ENCODE measurements around the gene DICER1.

The DICER1 gene

GRCh38 chr14:95134304-95134933, 22.9 kb downstream of the DICER1 start:
- Histone ChIP-seq H3K4me3 (no peak overlapping the region), H3K27ac (peak overlapping the region in 2 of 21 experiments; percentile 6 to 31)

GRCh38 chr14:95133282-95133681, 24.0 kb downstream of the DICER1 start:
- Histone ChIP-seq H3K27ac (no peak overlapping the region), H3K4me3 (no peak overlapping the region)

GRCh38 chr14:95132760-95133159, 24.6 kb downstream of the DICER1 start:
- Histone ChIP-seq H3K27ac (no peak overlapping the region), H3K4me3 (no peak overlapping the region)

GRCh38 chr14:95130549-95130948, 26.8 kb downstream of the DICER1 start:
- H3K27ac ChIP-seq = no peak overlapping the region

GRCh38 chr14:95128140-95128539, 29.2 kb downstream of the DICER1 start:
- Histone ChIP-seq H3K4me3 (no peak overlapping the region), H3K27ac (no peak overlapping the region)

More at GRCh38 chr14:95130549-95130948, 26.8 kb downstream of the DICER1 start:
- H3K4me3 ChIP-seq = no peak overlapping the region

- no peak overlapping the region for H3K4me3 ChIP-seq
- H3K27ac ChIP-seq = no peak overlapping the region
Observed at GRCh38 chr14:95127531-95127911, 29.8 kb downstream of the DICER1 start.

- Histone ChIP-seq H3K4me3 (no peak overlapping the region), H3K27ac (no peak overlapping the region)
Observed at GRCh38 chr14:95126906-95127530, 30.3 kb downstream of the DICER1 start.

GRCh38 chr14:95125915-95126314, 31.4 kb downstream of the DICER1 start:
- no peak overlapping the region for H3K4me3 ChIP-seq
- H3K27ac ChIP-seq = no peak overlapping the region

- H3K27ac ChIP-seq = no peak overlapping the region
Observed at GRCh38 chr14:95125221-95125620, 32.1 kb downstream of the DICER1 start.

GRCh38 chr14:95123891-95124579, 33.3 kb downstream of the DICER1 start:
- no peak overlapping the region for H3K27ac ChIP-seq
- no peak overlapping the region for H3K4me3 ChIP-seq

More at GRCh38 chr14:95125221-95125620, 32.1 kb downstream of the DICER1 start:
- no peak overlapping the region for H3K4me3 ChIP-seq

- Histone ChIP-seq H3K27ac (peak overlapping the region in 1 of 21 experiments; percentile 12), H3K4me3 (no peak overlapping the region)
Observed at GRCh38 chr14:95122621-95122945, 34.7 kb downstream of the DICER1 start.

- no peak overlapping the region for H3K4me3 ChIP-seq
- peak overlapping the region in 1 of 21 experiments; percentile 12 for H3K27ac ChIP-seq
Observed at GRCh38 chr14:95121911-95122620, 35.3 kb downstream of the DICER1 start.

GRCh38 chr14:95119336-95119735, 38.0 kb downstream of the DICER1 start:
- no peak overlapping the region for H3K27ac ChIP-seq
- no peak overlapping the region for H3K4me3 ChIP-seq

- H3K27ac ChIP-seq = no peak overlapping the region
- no peak overlapping the region for H3K4me3 ChIP-seq
Observed at GRCh38 chr14:95117937-95118721, 39.2 kb downstream of the DICER1 start.

- no peak overlapping the region for H3K4me3 ChIP-seq
- H3K27ac ChIP-seq = no peak overlapping the region
Observed at GRCh38 chr14:95113476-95113875, 43.9 kb downstream of the DICER1 start.

- H3K27ac ChIP-seq = no peak overlapping the region
- H3K4me3 ChIP-seq = no peak overlapping the region
Observed at GRCh38 chr14:95111507-95112164, 45.7 kb downstream of the DICER1 start.

GRCh38 chr14:95110178-95110577, 47.2 kb downstream of the DICER1 start:
- no peak overlapping the region for H3K4me3 ChIP-seq

GRCh38 chr14:95107711-95108110, 49.6 kb downstream of the DICER1 start:
- Histone ChIP-seq H3K27ac (no peak overlapping the region), H3K4me3 (no peak overlapping the region)

More at GRCh38 chr14:95110178-95110577, 47.2 kb downstream of the DICER1 start:
- H3K27ac ChIP-seq = no peak overlapping the region

- no peak overlapping the region for H3K27ac ChIP-seq
- H3K4me3 ChIP-seq = no peak overlapping the region
Observed at GRCh38 chr14:95106971-95107370, 50.4 kb downstream of the DICER1 start.
